ENCODE measurements around the gene CTAGE9. TPM values are rescaled to one million over a fixed set of nuclear protein-coding genes. Genes with fewer than 3 reads are reported as not detected.

The CTAGE9 gene
- total and polyA plus RNA-seq, 8 donors: not detected

DNA sequence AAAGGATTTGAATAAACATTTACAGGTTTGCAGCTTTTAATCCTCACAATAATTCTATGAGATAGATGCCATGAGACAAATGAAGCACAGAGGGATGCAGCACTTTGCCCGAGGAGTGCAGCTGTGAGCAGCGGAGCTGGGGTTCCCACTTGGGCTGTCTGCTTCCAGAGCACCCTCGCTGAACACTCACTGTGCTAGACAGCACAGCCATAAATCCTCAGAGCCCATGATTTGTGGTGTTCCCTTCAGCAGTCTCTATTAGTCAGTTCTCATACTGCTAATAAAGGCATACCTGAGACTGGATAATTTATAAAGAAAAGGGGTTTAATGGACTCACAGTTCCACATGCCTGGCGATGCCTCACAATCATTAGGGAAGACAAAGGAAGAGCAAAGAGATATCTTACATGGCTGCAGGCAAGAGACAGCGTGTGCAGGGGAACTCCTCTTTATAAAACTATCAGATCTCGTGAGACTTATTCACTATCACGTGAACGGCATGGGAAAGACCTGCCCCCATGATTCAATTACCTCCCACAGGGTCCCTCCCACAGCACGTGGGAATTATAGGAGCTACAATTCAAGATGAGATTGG is 25.3 kb upstream of the CTAGE9 start:
- no peak for ATAC-seq
- no peak for FAIRE-seq
- no peaks in the 10 kb centered on the region for H3K36me3 ChIP-seq
- H3K4me1 ChIP-seq: no peaks in the 10 kb centered on the region
- H3K27ac ChIP-seq: no peak overlapping the region
- 82 to 83% methylated on average over 9 of the region's 9 CpGs for WGBS, 2 donors
- no peaks in the 10 kb centered on the region for H3K9me3 ChIP-seq
- H3K4me3 ChIP-seq: no peak overlapping the region
- H3K27me3 ChIP-seq: no peaks in the 10 kb centered on the region
- intact Hi-C loops (cut with DNase I): no loop called here
- TF ChIP-seq, protein P1, sequence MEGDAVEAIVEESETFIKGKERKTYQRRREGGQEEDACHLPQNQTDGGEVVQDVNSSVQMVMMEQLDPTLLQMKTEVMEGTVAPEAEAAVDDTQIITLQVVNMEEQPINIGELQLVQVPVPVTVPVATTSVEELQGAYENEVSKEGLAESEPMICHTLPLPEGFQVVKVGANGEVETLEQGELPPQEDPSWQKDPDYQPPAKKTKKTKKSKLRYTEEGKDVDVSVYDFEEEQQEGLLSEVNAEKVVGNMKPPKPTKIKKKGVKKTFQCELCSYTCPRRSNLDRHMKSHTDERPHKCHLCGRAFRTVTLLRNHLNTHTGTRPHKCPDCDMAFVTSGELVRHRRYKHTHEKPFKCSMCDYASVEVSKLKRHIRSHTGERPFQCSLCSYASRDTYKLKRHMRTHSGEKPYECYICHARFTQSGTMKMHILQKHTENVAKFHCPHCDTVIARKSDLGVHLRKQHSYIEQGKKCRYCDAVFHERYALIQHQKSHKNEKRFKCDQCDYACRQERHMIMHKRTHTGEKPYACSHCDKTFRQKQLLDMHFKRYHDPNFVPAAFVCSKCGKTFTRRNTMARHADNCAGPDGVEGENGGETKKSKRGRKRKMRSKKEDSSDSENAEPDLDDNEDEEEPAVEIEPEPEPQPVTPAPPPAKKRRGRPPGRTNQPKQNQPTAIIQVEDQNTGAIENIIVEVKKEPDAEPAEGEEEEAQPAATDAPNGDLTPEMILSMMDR (IDR thresholded peaks at IDR 0.05): no peak
- no peak for DNase-seq

DNA sequence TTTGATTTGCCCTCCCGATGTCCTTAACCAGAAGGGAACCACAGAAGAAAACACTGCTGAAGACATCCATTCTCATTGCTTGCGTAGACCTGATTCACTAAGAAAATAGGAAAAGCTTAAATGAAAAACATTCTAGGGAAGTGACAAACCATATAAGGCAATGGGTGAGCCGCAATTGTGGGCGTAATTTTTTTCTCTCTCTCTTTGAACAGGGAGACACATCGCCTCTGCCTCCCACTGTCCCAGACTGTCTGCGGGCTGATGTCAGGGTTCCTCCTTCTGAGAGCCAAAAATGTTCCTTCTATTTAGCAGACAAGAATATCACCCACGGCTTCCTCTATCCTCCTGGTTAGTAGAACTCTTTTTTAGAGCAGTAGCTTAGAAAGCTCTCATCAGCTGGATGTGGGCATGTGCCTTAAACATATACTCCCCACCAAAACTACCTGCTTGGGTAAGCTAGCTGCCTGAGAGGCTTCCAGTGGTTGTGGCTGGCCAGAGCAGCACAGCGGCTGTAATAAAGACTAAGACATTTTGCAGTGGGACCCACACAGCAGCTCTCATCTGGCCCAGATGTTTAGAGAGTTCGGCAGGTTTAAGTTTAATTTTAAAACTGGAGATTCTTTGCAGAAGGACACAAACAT is 22.7 kb upstream of the CTAGE9 start:
- FAIRE-seq (no peak), DNase-seq (peak in 1 of 6 donors; percentile 22), ATAC-seq (peak in 1 of 4 donors; percentile 74)
- Histone ChIP-seq H3K27ac (no peak overlapping the region), H3K9me3 (no peaks in the 10 kb centered on the region), H3K4me1 (no peaks in the 10 kb centered on the region), H3K4me3 (no peak overlapping the region), H3K36me3 (no peaks in the 10 kb centered on the region), H3K27me3 (no peaks in the 10 kb centered on the region)
- TF ChIP-seq, protein P1 (IDR thresholded peaks at IDR 0.05): no peak
- 74 to 76% methylated on average over 9 of the region's 9 CpGs for WGBS, 2 donors
- intact Hi-C loops (cut with DNase I): no loop called here

DNA sequence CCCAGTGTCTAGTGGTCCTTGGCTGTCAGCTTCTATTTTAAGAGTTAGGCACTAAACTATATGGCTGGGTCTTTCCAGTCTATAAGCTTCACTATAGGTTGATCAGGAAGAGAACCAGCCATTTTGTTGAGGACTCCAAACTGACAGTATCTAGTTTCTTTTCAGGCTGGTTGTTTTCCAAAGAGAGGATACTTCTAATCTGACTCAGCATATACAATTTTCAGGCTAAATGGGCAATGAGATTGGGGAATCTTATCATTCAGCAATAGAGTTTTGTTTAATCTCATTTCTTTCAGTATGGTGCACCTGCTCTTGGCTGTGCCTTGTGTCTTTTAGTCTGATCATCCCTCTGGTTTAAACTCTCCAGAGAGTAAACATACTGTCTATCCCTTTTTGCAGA is 20.4 kb upstream of the CTAGE9 start:
- no peaks in the 10 kb centered on the region for H3K9me3 ChIP-seq
- ATAC-seq (no peak), DNase-seq (no peak), FAIRE-seq (no peak)
- no peaks in the 10 kb centered on the region for H3K36me3 ChIP-seq
- H3K4me3 ChIP-seq: no peak overlapping the region
- no peaks in the 10 kb centered on the region for H3K4me1 ChIP-seq
- intact Hi-C loops (cut with DNase I): no loop called here
- TF ChIP-seq, protein P1 (IDR thresholded peaks at IDR 0.05): no peak
- H3K27me3 ChIP-seq: no peaks in the 10 kb centered on the region
- no peak overlapping the region for H3K27ac ChIP-seq

DNA sequence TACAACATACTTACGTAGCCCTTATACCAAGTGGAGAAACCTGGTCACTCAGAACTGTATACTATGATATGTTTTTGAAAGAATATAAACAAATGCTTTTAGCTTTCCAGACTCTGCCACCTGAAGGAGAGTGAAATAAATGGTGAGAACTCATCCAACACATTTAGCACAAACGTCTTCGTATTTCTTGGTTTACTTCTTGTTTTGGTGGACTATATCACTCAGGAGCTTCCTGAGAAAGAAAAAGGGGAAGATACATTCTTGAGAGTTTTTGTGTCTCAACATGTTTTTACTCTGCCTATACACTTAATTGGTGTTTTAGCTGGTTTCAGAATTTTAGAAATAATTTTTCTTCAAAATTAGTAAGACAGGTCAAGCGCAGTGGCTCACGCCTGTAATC is 19.4 kb upstream of the CTAGE9 start:
- Histone ChIP-seq H3K27me3 (no peaks in the 10 kb centered on the region), H3K27ac (no peak overlapping the region), H3K4me3 (no peak overlapping the region), H3K9me3 (no peaks in the 10 kb centered on the region), H3K36me3 (no peaks in the 10 kb centered on the region), H3K4me1 (no peaks in the 10 kb centered on the region)
- ATAC-seq (no peak), DNase-seq (no peak), FAIRE-seq (no peak)
- WGBS, 2 donors: 81 to 87% methylated on average over 5 of the region's 5 CpGs
- TF ChIP-seq, protein P1 (IDR thresholded peaks at IDR 0.05): no peak
- intact Hi-C loops (cut with DNase I): no loop called here

DNA sequence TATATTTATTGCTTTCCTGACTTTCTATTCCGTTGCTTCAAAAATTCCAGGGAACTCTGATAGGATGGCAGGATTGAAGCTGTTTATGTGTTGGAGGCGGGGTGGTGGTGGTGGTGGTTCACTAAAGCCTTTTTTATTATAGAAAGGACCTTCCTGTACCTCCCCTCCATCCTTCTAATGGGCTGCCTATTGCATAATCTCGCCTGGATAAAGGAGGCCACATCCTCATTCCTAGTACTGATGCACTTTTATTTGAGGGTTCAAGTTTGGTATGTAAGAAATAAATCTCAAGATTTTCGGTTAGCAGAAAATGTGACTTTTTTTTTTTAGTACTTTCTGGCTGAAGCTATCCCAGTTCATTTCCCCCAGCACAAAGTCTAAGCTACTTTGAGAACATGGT is 18.7 kb upstream of the CTAGE9 start:
- DNase-seq: no peak
- 63 to 77% methylated on average over 4 of the region's 4 CpGs for WGBS, 2 donors
- intact Hi-C loops (cut with DNase I): no loop called here
- Histone ChIP-seq H3K27me3 (no peaks in the 10 kb centered on the region), H3K4me1 (no peaks in the 10 kb centered on the region), H3K9me3 (no peaks in the 10 kb centered on the region), H3K4me3 (no peak overlapping the region), H3K27ac (no peak overlapping the region), H3K36me3 (no peaks in the 10 kb centered on the region)
- no peak for FAIRE-seq
- TF ChIP-seq, protein P1 (IDR thresholded peaks at IDR 0.05): no peak
- ATAC-seq: no peak
